ENCODE data around the gene MYO3A.

MYO3A gene

GRCh38 chr10:26215935-26216584, 282.0 kb downstream of the MYO3A start:
- peak; percentile 7 for DNase-seq

GRCh38 chr10:26216585-26217395, 282.8 kb downstream of the MYO3A start, which contains the start of gene GAD2:
TSS of gene GAD2 (plus strand) at chr10:26216774. CDS start at chr10:26216810, 36 bp downstream.
- no peak for DNase-seq

- DNase-seq, result no peak
Measured at GRCh38 chr10:26217396-26218086, 283.5 kb downstream of the MYO3A start.

GRCh38 chr10:26219676-26220075, 285.6 kb downstream of the MYO3A start:
- no peak for DNase-seq

GRCh38 chr10:26220901-26221300, 286.9 kb downstream of the MYO3A start:
- DNase-seq, result no peak

GRCh38 chr10:26221541-26221940, 287.5 kb downstream of the MYO3A start:
- DNase-seq, result no peak

GRCh38 chr10:26222563-26222962, 288.5 kb downstream of the MYO3A start:
- DNase-seq, result no peak

- no peak for DNase-seq
Measured at GRCh38 chr10:26225322-26225721, 291.3 kb downstream of the MYO3A start.

- no peak for DNase-seq
Measured at GRCh38 chr10:26227786-26228185, 293.8 kb downstream of the MYO3A start.

GRCh38 chr10:26232174-26232573, 298.1 kb downstream of the MYO3A start:
- DNase-seq, result no peak

GRCh38 chr10:26235761-26236160, 301.7 kb downstream of the MYO3A start:
- DNase-seq, result no peak

- DNase-seq, result no peak
Measured at GRCh38 chr10:26238378-26238777, 304.3 kb downstream of the MYO3A start.

- DNase-seq, result no peak
Measured at GRCh38 chr10:26242706-26243350, 308.8 kb downstream of the MYO3A start.

- DNase-seq, result no peak
Measured at GRCh38 chr10:26243351-26243720, 309.3 kb downstream of the MYO3A start.

GRCh38 chr10:26249681-26250080, 315.7 kb downstream of the MYO3A start:
- no peak for DNase-seq

- DNase-seq, result no peak
Measured at GRCh38 chr10:26251925-26252324, 317.9 kb downstream of the MYO3A start.

- DNase-seq, result no peak
Measured at GRCh38 chr10:26254616-26255015, 320.6 kb downstream of the MYO3A start.

- DNase-seq, result no peak
Measured at GRCh38 chr10:26259341-26259740, 325.3 kb downstream of the MYO3A start.

All from fibroblast of skin of right quadriceps (primary cell).